Prostate gland (tissue), 2 donors: ENCODE results near the gene DSCAML1.

Experiments used
- CTCF ChIP-seq, 4 experiments: fragments of 200-600 bp in 2 of 4; fragments of 450-650 bp in 2 of 4; sonication (generic) in 2 of 4; IDR thresholded peaks; 1 replicate in 3 of 4; 2 replicates in 1 of 4; pipeline ENCODE4 v1.5.1; 2016 to 2019; ENCODE audit warnings: antibody characterized with exemption in 4 of 4, mild to moderate bottlenecking in 2 of 4, moderate library complexity in 2 of 4
- POLR2A ChIP-seq: fragments of 450-650 bp; IDR thresholded peaks from one replicate; pipeline ENCODE4 v1.6.1; 2016; ENCODE audit warnings: antibody characterized with exemption, mild to moderate bottlenecking
- POLR2AphosphoS5 ChIP-seq: sonication (generic); formaldehyde crosslinking; IDR thresholded peaks from one replicate; pipeline ENCODE4 v1.6.1; 2017; ENCODE audit warnings: antibody characterized with exemption

- TF ChIP-seq CTCF (IDR thresholded peaks at IDR 0.05): peak; percentile 95 to 99 (median 98)
- no peak for TF ChIP-seq POLR2A
- no peak for TF ChIP-seq POLR2AphosphoS5
Observed at GRCh38 chr11:117843666-117844484, 46.9 kb upstream of the DSCAML1 start.
